Testis (tissue), 3 donors: ENCODE data around the gene TRAPPC10. TPM values are rescaled to one million over a fixed set of nuclear protein-coding genes. Genes with fewer than 3 reads are reported as not detected.
A peak's percentile ranks its signal among the peaks of the same experiment; 100 is the strongest.

ENCODE experiments used
- DNase-seq: peaks from one replicate; pipeline ENCODE4 v3.0.0-alpha.2; 2019
- H3K27ac ChIP-seq, 2 donors: fragments of 200-600 bp; sonication (generic); one replicate each; pipeline ENCODE4 v1.5.1; 2019
- H3K27me3 ChIP-seq: fragments of 200-600 bp; sonication (generic); one replicate; pipeline ENCODE4 v1.5.1; 2019
- H3K36me3 ChIP-seq: fragments of 200-600 bp; sonication (generic); one replicate; pipeline ENCODE4 v1.5.1; 2017; ENCODE audit warnings: low read depth; ENCODE audit errors: missing control alignments
- H3K4me1 ChIP-seq: fragments of 200-600 bp; sonication (generic); one replicate; pipeline ENCODE4 v1.5.1; 2019
- H3K4me3 ChIP-seq, 2 donors: fragments of 200-600 bp; sonication (generic); one replicate each; pipeline ENCODE4 v1.5.1; 2017 to 2019
- H3K9me3 ChIP-seq: fragments of 200-600 bp; sonication (generic); one replicate; pipeline ENCODE4 v1.5.1; 2017
- CTCF ChIP-seq, 3 experiments: fragments of 450-650 bp in 2 of 3; fragments of 200-600 bp in 1 of 3; sonication (generic) in 1 of 3; IDR thresholded peaks; one replicate each; pipeline ENCODE4 v1.5.1; 2016 to 2019; ENCODE audit warnings: antibody characterized with exemption in 3 of 3, mild to moderate bottlenecking in 2 of 3, moderate library complexity in 1 of 3
- POLR2A ChIP-seq: fragments of 450-650 bp; IDR thresholded peaks from one replicate; pipeline ENCODE4 v1.6.1; 2017; ENCODE audit warnings: antibody characterized with exemption, mild to moderate bottlenecking, moderate library complexity
- WGBS, 2 donors: methylation state at CpG; one replicate each; pipeline ENCODE4 v1.1.5; 2018; 5-methylcytosine and 5-hydroxymethylcytosine counted together
- intact Hi-C: fragments of 100-400 bp; cut with DNase I; formaldehyde crosslinking; loops from one replicate; pipeline ENCODE4 v1.15.1; 2023; ENCODE audit warnings: low total_unique reads
- polyA plus RNA-seq: library from polyadenylated mRNA; stranded (reverse); fragments of 350-450 nt; fragmentation: Illumina TruSeq; extraction: RNeasy Lipid Tissue Mini Kit (QIAGEN cat#74804); gene quantifications from one replicate; pipeline ENCODE4 v1.2.3, GENCODE V29; 2014; ENCODE audit warnings: low read depth, low replicate concordance; ENCODE audit not compliant: insufficient read depth
- total RNA-seq, 2 donors: library from RNA; depleted of rRNA; stranded (reverse); fragments of >200 nt; gene quantifications; one replicate each; pipeline ENCODE4 v1.2.3, GENCODE V29; 2016

TRAPPC10 gene
- total and polyA plus RNA-seq, 3 donors from 2014 or later = 46.4 to 69.8 (median 58.0) TPM

DNA sequence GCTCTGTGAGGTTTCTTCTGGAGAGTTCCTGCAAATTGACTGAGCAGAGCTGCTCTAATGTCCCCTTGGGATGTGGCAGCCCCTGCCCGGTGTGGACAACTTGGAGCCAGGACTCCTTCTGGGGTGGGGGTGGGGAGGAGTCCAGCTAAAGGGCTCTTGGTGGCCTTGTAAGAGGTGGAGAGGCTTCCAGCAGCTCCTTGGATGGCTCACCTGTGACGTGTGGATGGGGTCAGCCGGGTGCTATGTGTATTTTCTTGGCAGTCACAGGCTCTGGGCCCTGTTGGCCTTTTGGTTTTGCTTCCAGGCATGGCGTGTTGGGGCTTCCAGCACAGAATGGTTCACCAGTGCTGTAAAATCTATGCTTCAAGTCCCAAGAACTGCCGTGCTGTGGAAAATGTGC lies 38.2 kb downstream of the TRAPPC10 start:
- H3K9me3 ChIP-seq = no peaks in the 10 kb centered on the region
- H3K27me3 ChIP-seq = no peaks in the 10 kb centered on the region
- 89 to 95% methylated on average over 4 to 5 of the region's 5 CpGs for WGBS, 2 donors
- H3K4me3 ChIP-seq = no peak overlapping the region
- peaks cover 16% of the 10 kb centered on the region for H3K4me1 ChIP-seq
- H3K27ac ChIP-seq = no peak overlapping the region
- H3K36me3 ChIP-seq = no peaks in the 10 kb centered on the region
- intact Hi-C loops = no loop called here
- no peak for DNase-seq
- no peak for TF ChIP-seq POLR2A
- TF ChIP-seq CTCF (IDR thresholded peaks at IDR 0.05) = no peak

DNA sequence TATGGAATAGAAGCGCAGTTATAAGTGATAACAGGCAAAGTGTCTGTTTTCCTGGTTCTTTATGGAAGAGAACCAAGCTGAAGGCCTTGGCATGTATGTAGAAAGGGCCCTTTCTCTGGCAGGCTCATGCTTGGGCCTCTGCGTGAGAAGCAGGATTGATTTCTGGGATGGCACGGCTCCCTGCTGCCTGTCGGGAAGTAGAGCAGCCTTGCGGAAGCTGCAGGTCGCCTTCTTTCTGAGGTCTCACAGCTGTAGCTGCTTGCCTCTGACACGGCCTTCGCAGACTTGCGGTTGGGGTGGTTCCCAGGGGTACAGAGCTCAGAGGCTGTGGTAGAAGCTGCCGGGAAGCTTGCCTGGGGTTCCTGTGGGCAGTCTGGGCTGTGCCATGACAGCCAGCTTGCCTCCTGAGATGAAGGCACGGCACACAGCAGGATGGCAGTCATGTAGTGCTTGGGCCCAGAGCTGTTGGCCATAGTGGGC lies 39.4 kb downstream of the TRAPPC10 start:
- H3K4me1 ChIP-seq = peaks cover 16% of the 10 kb centered on the region
- no peaks in the 10 kb centered on the region for H3K27me3 ChIP-seq
- H3K4me3 ChIP-seq = no peak overlapping the region
- peak; percentile 44 for DNase-seq
- TF ChIP-seq POLR2A (no peak), CTCF (IDR thresholded peaks at IDR 0.05) (no peak)
- intact Hi-C loops = no loop called here
- peak overlapping the region; percentile 7 to 34 for H3K27ac ChIP-seq
- H3K9me3 ChIP-seq = no peaks in the 10 kb centered on the region
- 36 to 45% methylated on average over 4 to 10 of the region's 11 CpGs for WGBS, 2 donors
- H3K36me3 ChIP-seq = no peaks in the 10 kb centered on the region

- WGBS, 2 donors = 76 to 79% methylated on average over 14 of the region's 14 CpGs
- TF ChIP-seq CTCF (IDR thresholded peaks at IDR 0.05) (no peak), POLR2A (no peak)
- H3K4me1 ChIP-seq = peaks cover 16% of the 10 kb centered on the region
- DNase-seq = no peak
- no peak overlapping the region for H3K4me3 ChIP-seq
- no peaks in the 10 kb centered on the region for H3K9me3 ChIP-seq
- H3K36me3 ChIP-seq = no peaks in the 10 kb centered on the region
- intact Hi-C loops = no loop called here
- no peaks in the 10 kb centered on the region for H3K27me3 ChIP-seq
- H3K27ac ChIP-seq = peak overlapping the region in 1 of 2 donors; percentile 7
These were observed 40.1 kb downstream of the TRAPPC10 start for GRCh38 chr21:44052071-44052829.

DNA sequence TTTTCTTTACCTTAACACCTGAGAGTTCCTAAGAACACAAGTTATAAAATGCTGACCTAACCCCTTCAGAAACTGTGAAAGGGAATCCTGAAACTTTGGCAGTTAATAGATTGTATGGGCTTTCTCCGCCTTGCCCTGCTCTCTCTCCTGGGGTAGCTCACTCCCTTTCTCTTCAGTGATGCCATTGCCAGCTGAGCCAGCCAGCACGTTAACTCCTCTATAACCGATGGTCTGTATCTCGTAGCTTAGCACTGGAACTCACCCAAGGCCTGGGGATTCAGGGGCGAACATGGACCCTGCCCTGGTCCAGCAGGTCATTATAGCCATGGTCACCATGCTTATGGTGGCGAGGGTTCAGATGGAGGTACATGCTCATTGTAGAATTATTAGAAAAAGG lies 40.7 kb downstream of the TRAPPC10 start:
- 86% methylated on average over 6 of the region's 6 CpGs for WGBS, 2 donors
- TF ChIP-seq POLR2A = no peak
- no peak overlapping the region for H3K27ac ChIP-seq
- no peaks in the 10 kb centered on the region for H3K9me3 ChIP-seq
- peaks cover 16% of the 10 kb centered on the region for H3K4me1 ChIP-seq
- H3K4me3 ChIP-seq = no peak overlapping the region
- H3K36me3 ChIP-seq = no peaks in the 10 kb centered on the region
- intact Hi-C loops = no loop called here
- DNase-seq = no peak
- H3K27me3 ChIP-seq = no peaks in the 10 kb centered on the region

DNA sequence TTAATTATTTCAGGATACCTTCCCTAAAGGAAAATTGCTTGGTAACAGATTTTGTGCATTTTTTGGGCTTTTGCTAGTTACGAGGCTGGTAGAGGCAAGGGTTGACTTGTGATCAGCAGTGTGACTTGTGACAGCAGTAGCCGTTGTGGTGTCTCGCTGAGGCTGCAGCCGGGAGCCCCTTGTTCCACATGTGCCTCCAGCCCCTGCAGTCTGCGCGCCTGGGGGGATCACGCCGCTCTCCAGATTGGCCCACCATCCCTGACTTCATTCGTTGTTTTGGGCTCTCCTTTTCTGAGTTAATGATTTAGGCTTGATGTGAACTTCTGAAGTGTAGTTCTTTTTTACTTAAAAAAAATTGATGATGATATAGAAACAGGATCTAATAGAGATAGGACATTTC lies 41.5 kb downstream of the TRAPPC10 start:
- Histone ChIP-seq H3K27me3 (no peaks in the 10 kb centered on the region), H3K4me3 (no peak overlapping the region), H3K9me3 (no peaks in the 10 kb centered on the region), H3K27ac (no peak overlapping the region), H3K4me1 (peaks cover 16% of the 10 kb centered on the region), H3K36me3 (no peaks in the 10 kb centered on the region)
- TF ChIP-seq POLR2A (no peak), CTCF (IDR thresholded peaks at IDR 0.05) (no peak)
- 96 to 97% methylated on average over 9 of the region's 9 CpGs for WGBS, 2 donors
- intact Hi-C loops = no loop called here
- DNase-seq = no peak
